ENCODE results near the gene ASB2. TPM values are rescaled to one million over a fixed set of nuclear protein-coding genes. Genes with fewer than 3 reads are reported as not detected.

ASB2 gene
- total RNA-seq, 1 donor from 2014 or later = 1.2 TPM

DNA sequence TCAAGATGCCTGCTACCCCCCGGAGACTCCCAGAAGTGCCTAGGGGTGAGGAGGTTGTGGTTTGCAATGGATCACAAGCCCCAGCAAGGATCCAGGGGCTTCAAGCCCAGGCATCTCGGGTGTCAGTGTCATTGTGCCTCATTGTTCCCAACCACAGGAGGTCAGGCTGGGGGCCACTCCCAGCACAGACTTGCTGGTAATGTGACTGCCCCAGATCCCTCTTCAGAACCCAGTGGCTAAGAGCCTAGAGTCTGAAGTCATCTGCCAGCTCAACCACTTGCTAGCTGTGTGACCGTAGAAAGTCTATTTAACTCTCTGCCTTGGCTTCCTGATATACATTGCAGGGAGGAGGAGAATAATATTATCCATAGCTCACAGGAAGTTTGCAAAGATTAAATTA lies 7.7 kb upstream of the ASB2 start:
- H3K27me3 Mint-ChIP-seq (ENCODE audit: low read depth) = no peaks in the 10 kb centered on the region
- H3K9me3 Mint-ChIP-seq = no peaks in the 10 kb centered on the region
- H3K36me3 Mint-ChIP-seq = no peaks in the 10 kb centered on the region
- no peak overlapping the region for H3K4me3 Mint-ChIP-seq
- peaks cover 24% of the 10 kb centered on the region for H3K4me1 Mint-ChIP-seq
- TF ChIP-seq, protein P1, sequence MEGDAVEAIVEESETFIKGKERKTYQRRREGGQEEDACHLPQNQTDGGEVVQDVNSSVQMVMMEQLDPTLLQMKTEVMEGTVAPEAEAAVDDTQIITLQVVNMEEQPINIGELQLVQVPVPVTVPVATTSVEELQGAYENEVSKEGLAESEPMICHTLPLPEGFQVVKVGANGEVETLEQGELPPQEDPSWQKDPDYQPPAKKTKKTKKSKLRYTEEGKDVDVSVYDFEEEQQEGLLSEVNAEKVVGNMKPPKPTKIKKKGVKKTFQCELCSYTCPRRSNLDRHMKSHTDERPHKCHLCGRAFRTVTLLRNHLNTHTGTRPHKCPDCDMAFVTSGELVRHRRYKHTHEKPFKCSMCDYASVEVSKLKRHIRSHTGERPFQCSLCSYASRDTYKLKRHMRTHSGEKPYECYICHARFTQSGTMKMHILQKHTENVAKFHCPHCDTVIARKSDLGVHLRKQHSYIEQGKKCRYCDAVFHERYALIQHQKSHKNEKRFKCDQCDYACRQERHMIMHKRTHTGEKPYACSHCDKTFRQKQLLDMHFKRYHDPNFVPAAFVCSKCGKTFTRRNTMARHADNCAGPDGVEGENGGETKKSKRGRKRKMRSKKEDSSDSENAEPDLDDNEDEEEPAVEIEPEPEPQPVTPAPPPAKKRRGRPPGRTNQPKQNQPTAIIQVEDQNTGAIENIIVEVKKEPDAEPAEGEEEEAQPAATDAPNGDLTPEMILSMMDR (IDR thresholded peaks at IDR 0.05; ENCODE audit: unreplicated experiment) = no peak
- DNase-seq (ENCODE audit: low spot score in 2 of 2, unreplicated experiment in 2 of 2) = no peak
- no peak overlapping the region for H3K27ac Mint-ChIP-seq

DNA sequence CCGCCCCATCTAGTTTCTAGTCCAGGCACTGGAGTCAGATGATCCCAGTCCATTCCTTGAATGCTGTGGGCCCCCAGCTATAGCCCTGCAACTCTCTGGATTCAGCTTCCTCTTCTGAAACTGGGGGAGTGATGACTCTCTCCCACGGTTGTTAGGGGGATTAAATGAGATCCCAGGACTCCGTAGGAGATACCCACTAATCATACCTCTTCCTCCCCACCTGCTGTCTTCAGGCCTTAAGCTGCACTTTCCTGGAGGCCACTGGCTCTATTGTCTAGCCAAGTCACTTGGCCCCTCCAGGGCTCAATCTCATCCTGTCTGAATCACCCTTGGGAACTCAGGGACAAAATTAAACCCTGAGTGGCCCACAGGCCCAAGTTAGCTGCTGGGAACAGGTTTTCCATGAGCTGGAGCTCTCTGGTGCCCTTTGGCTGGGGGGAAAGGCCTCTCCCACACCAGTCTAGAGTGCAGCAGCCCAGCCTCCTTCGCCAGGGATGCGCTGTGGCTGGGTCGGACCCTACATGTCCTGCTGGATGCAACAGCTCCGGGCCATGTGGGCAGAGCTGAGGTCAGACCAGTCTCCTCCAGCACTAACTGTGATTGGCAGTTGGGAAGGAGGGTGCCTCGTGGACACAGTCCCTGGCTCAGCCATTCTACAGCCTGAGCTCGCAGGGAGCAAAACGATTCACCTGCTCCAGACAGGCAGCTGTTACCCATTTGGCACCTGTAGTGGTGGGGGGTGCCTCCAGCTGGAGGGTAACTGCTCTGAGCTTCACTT lies 6.0 kb upstream of the ASB2 start:
- DNase-seq (ENCODE audit: low spot score in 2 of 2, unreplicated experiment in 2 of 2) = no peak
- Mint-ChIP-seq H3K27me3 (ENCODE audit: low read depth) (no peaks in the 10 kb centered on the region), H3K4me1 (peaks cover 22% of the 10 kb centered on the region), H3K9me3 (no peaks in the 10 kb centered on the region), H3K4me3 (no peak overlapping the region), H3K36me3 (no peaks in the 10 kb centered on the region), H3K27ac (no peak overlapping the region)
- TF ChIP-seq, protein P1 (IDR thresholded peaks at IDR 0.05; ENCODE audit: unreplicated experiment) = no peak

DNA sequence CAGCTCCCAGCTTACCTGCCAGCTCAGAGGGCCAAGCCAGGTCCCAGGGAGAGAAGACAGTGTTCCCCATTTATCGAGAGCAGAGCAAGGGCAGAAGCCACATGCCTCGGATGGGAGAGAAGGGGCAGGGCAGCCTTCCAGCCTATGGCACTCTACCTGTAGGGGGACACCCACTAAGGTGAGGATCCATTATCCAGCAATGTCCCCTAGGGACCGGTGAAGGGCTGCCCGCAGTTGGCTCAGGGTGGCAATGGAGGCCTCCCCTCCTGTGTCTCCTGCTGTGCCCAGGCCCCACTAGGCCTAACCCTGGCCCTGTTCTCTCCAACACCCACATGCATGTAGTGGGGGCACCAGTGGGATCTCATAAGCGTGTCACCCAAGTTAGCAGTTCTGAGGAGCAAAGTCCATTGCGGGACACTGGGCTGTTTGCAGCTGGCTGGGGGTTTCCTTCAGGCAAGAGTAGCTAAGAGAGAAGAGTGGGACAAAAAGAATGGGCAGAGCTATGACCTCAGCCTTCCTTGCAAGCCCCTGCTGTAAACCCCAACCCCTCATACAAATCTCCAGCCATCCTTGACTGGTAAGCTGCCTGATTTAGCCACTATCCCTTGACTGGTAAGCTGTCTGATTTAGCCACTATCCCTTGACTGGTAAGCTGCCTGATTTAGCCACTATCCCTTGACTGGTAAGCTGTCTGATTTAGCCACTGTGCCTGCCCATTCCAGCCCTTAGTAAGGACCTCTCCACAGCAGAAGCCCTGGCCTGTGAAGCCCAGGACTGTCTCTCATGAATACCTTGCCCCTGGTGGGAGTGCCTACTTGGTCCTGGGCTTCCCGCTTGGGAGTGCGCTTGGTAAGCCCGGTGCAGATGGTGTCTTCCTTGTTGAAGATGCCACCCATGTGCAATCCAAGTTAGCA lies 5.2 kb upstream of the ASB2 start:
- Mint-ChIP-seq H3K4me1 (peaks cover 16% of the 10 kb centered on the region), H3K27ac (no peak overlapping the region), H3K9me3 (no peaks in the 10 kb centered on the region), H3K4me3 (no peak overlapping the region), H3K27me3 (ENCODE audit: low read depth) (peaks cover 3% of the 10 kb centered on the region), H3K36me3 (no peaks in the 10 kb centered on the region)
- no peak for DNase-seq (ENCODE audit: low spot score in 2 of 2, unreplicated experiment in 2 of 2)
- TF ChIP-seq, protein P1 (IDR thresholded peaks at IDR 0.05; ENCODE audit: unreplicated experiment) = no peak

DNA sequence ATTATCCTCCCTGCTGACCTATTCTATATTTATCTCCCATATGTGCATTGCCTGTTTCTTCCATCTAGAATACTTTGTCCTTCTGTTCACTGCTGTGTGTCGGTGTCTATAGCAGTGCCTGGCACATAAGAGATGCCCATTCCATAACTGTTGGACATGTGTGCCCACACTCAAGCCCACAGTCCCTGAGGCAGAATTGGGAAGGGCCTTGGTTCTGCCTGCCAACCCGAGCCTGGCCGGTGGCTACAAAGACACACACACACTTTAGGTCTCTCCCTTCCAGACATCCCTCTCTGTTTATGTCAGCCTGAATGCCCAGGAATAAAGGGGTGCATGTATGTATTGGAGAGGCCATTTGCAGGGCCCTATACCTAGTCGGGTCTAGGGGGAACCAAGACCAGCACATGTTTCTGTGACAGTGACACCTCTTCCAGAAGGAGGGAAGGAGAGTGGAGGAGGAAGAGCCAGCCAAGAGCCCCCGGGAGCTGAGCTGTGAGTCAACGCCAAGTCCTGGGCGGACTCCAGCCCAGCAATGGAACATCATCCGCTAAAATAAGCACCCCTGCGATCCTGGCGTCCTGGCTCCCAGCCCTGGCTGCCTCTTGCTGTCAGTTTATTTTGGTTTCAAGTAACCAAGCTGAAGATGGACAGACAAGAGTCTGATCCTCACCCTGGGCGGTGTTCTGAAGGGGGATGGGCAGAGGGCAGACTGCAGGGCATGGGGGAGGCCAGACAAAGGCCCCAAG lies 4.3 kb upstream of the ASB2 start:
- no peak overlapping the region for H3K4me3 Mint-ChIP-seq
- no peaks in the 10 kb centered on the region for H3K9me3 Mint-ChIP-seq
- no peak for DNase-seq (ENCODE audit: low spot score in 2 of 2, unreplicated experiment in 2 of 2)
- peaks cover 11% of the 10 kb centered on the region for H3K4me1 Mint-ChIP-seq
- TF ChIP-seq, protein P1 (IDR thresholded peaks at IDR 0.05; ENCODE audit: unreplicated experiment) = no peak
- H3K36me3 Mint-ChIP-seq = no peaks in the 10 kb centered on the region
- peaks cover 3% of the 10 kb centered on the region for H3K27me3 Mint-ChIP-seq (ENCODE audit: low read depth)
- H3K27ac Mint-ChIP-seq = no peak overlapping the region

DNA sequence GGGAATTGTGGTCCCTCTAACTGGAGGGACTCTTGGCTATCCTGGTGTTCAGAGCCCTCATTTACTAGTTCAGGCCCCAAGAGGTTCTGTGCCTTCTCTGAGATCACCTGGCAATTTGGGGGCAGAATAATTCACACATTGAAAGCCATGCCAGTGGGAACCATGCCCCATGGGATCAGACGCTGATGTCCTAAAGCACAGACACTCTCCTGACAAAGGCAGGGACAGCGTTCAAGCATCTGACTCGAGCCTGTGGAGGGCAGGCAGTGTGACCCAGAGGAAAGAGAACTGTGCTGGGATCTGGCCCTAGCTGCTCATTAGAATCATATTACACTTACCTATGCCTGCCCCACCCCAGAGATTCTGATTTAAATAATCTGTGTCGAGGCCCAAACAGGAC lies 2.4 kb upstream of the ASB2 start:
- Mint-ChIP-seq H3K27me3 (ENCODE audit: low read depth) (peaks cover 3% of the 10 kb centered on the region), H3K36me3 (no peaks in the 10 kb centered on the region), H3K27ac (no peak overlapping the region), H3K9me3 (no peaks in the 10 kb centered on the region), H3K4me1 (no peaks in the 10 kb centered on the region), H3K4me3 (no peak overlapping the region)
- no peak for DNase-seq (ENCODE audit: low spot score in 2 of 2, unreplicated experiment in 2 of 2)
- TF ChIP-seq, protein P1 (IDR thresholded peaks at IDR 0.05; ENCODE audit: unreplicated experiment) = no peak
